Fibroblast of lung (primary cell): ENCODE data around the gene DLL1. TPM values are rescaled to one million over a fixed set of nuclear protein-coding genes. Genes with fewer than 3 reads are reported as not detected.

Experiments
- DNase-seq, 2 donors: peaks; one replicate each; pipeline versions ENCODE4 v3.0.0 to v3.0.0-alpha.2; 2010; ENCODE audit warnings: low read depth in 2 of 2
- H2AFZ ChIP-seq: 2 replicates; pipeline ENCODE4 v1.5.1; 2012; ENCODE audit warnings: low read length, control low read depth, inconsistent platforms
- H3K27ac ChIP-seq: 2 replicates; pipeline ENCODE4 v1.5.1; 2011; ENCODE audit warnings: low read length, control low read depth; ENCODE audit not compliant: insufficient read depth
- H3K27me3 ChIP-seq: 2 replicates; pipeline ENCODE4 v1.5.1; 2011; ENCODE audit warnings: mild to moderate bottlenecking, low read length; ENCODE audit not compliant: control insufficient read depth, insufficient read depth
- H3K36me3 ChIP-seq: 2 replicates; pipeline ENCODE4 v1.5.1; 2011; ENCODE audit warnings: low read length; ENCODE audit not compliant: control insufficient read depth, insufficient read depth
- H3K4me1 ChIP-seq: 2 replicates; pipeline ENCODE4 v1.5.1; 2011; ENCODE audit warnings: low read length; ENCODE audit not compliant: control insufficient read depth, insufficient read depth; ENCODE audit errors: extremely low read depth
- H3K4me2 ChIP-seq: 2 replicates; pipeline ENCODE4 v1.5.1; 2011; ENCODE audit warnings: low read length, control low read depth; ENCODE audit not compliant: insufficient read depth; ENCODE audit errors: extremely low read depth
- H3K4me3 ChIP-seq, 4 experiments: fragments of 200-600 bp in 1 of 4; sonication (generic) in 1 of 4; replicated peaks in 1 of 4; 2 replicates each; pipeline ENCODE4 v1.5.1; 2011 to 2016; ENCODE audit warnings: low read length in 4 of 4, low read depth in 3 of 4, mild to moderate bottlenecking in 3 of 4, control low read depth in 2 of 4, inconsistent platforms in 1 of 4, mixed read lengths in 1 of 4; ENCODE audit not compliant: insufficient read depth in 1 of 4; ENCODE audit errors: control extremely low read depth in 1 of 4
- H3K79me2 ChIP-seq: 2 replicates; pipeline ENCODE4 v1.5.1; 2012; ENCODE audit warnings: mild to moderate bottlenecking, low read length, inconsistent platforms; ENCODE audit not compliant: control insufficient read depth, insufficient read depth
- H3K9ac ChIP-seq: 2 replicates; pipeline ENCODE4 v1.5.1; 2011; ENCODE audit warnings: mild to moderate bottlenecking, low read length, control low read depth; ENCODE audit not compliant: insufficient read depth
- H3K9me3 ChIP-seq: 2 replicates; pipeline ENCODE4 v1.5.1; 2012; ENCODE audit warnings: low read depth, low read length; ENCODE audit not compliant: control insufficient read depth, insufficient read depth
- H4K20me1 ChIP-seq: 2 replicates; pipeline ENCODE4 v1.5.1; 2011; ENCODE audit warnings: low read length; ENCODE audit not compliant: control insufficient read depth, insufficient read depth; ENCODE audit errors: extremely low read depth
- CTCF ChIP-seq, 2 donors: IDR thresholded peaks in 1 of 2; conservative IDR thresholded peaks in 1 of 2; 1 replicate in 1 of 2; 2 replicates in 1 of 2; pipeline ENCODE4 v1.5.1; 2011 to 2012; ENCODE audit warnings: low read length in 2 of 2, control low read depth in 1 of 2, inconsistent platforms in 1 of 2, low read depth in 1 of 2, mild to moderate bottlenecking in 1 of 2
- EZH2 ChIP-seq: IDR thresholded peaks from 2 replicates; pipeline ENCODE4 v1.5.1; 2012; ENCODE audit warnings: low read length, control low read depth, mild to moderate bottlenecking; ENCODE audit errors: missing control alignments
- polyA plus RNA-seq, 2 donors: library from polyadenylated mRNA; depleted of rRNA in 1 of 2; stranded (reverse) in 1 of 2; unstranded in 1 of 2; fragments of >200 nt; gene quantifications; 2 replicates each; pipeline ENCODE4 v1.2.1, GENCODE V29; 2011 to 2012; ENCODE audit warnings: missing spikeins in 1 of 2
- total RNA-seq: library from RNA; depleted of rRNA; stranded (reverse); fragments of >200 nt; gene quantifications from 2 replicates; pipeline ENCODE4 v1.2.1, GENCODE V29; 2014

DLL1 gene
- total and polyA plus RNA-seq, 2 donors (not counting 1 experiment from before 2014, with no cell fraction given): 0.69 to 12.4 TPM

DNA sequence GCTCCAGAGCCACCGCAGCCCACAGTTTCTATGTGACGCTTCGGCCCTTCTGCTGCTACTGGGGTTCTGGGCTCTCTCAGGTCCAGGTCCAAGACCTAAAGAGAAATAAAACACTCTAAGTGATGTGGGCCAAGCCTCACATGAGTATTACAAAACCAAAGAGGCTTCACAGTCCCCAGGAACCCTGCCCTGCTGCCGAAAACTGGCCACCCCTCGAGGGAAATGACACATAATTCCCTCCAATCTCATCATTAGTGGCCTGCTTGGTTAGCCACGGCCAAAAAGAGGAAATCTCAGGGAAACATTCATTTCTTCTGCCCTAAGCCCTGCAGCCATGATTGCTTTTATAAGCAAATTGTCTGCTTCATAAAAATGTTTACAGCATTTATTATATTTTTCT, 32.5 kb downstream of the DLL1 start:
- Histone ChIP-seq H3K9ac (no peak overlapping the region), H3K4me2 (no peak overlapping the region), H3K27me3 (no peaks in the 10 kb centered on the region), H3K79me2 (no peaks in the 10 kb centered on the region), H3K4me3 (no peak overlapping the region), H2AFZ (no peak overlapping the region), H3K27ac (no peak overlapping the region), H3K4me1 (no peaks in the 10 kb centered on the region), H3K9me3 (no peaks in the 10 kb centered on the region), H3K36me3 (no peaks in the 10 kb centered on the region), H4K20me1 (no peaks in the 10 kb centered on the region)
- TF ChIP-seq EZH2 (no peak), CTCF (conservative IDR thresholded peaks at IDR 0.05 in 1 of 2, IDR thresholded peaks at IDR 0.05 in 1 of 2; ENCODE audit: low read depth in 1 of 2, low read length in 2 of 2) (no peak)
- no peak for DNase-seq

- Histone ChIP-seq H3K9ac (no peak overlapping the region), H3K36me3 (no peaks in the 10 kb centered on the region), H3K27me3 (no peaks in the 10 kb centered on the region), H3K4me3 (no peak overlapping the region), H3K27ac (no peak overlapping the region), H3K4me2 (no peak overlapping the region), H3K9me3 (no peaks in the 10 kb centered on the region), H3K79me2 (no peaks in the 10 kb centered on the region), H2AFZ (no peak overlapping the region), H4K20me1 (no peaks in the 10 kb centered on the region), H3K4me1 (no peaks in the 10 kb centered on the region)
- no peak for DNase-seq
- TF ChIP-seq EZH2 (no peak), CTCF (conservative IDR thresholded peaks at IDR 0.05 in 1 of 2, IDR thresholded peaks at IDR 0.05 in 1 of 2; ENCODE audit: low read depth in 1 of 2, low read length in 2 of 2) (no peak)
Measured at GRCh38 chr6:170257376-170257775, 33.5 kb downstream of the DLL1 start.

GRCh38 chr6:170256641-170257040, 34.2 kb downstream of the DLL1 start:
- Histone ChIP-seq H3K9ac (no peak overlapping the region), H3K9me3 (no peaks in the 10 kb centered on the region), H3K4me2 (no peak overlapping the region), H2AFZ (no peak overlapping the region), H3K27ac (no peak overlapping the region), H3K36me3 (no peaks in the 10 kb centered on the region), H3K79me2 (no peaks in the 10 kb centered on the region), H3K4me3 (no peak overlapping the region), H4K20me1 (no peaks in the 10 kb centered on the region), H3K27me3 (no peaks in the 10 kb centered on the region), H3K4me1 (no peaks in the 10 kb centered on the region)
- no peak for DNase-seq
- TF ChIP-seq EZH2 (no peak), CTCF (conservative IDR thresholded peaks at IDR 0.05 in 1 of 2, IDR thresholded peaks at IDR 0.05 in 1 of 2; ENCODE audit: low read depth in 1 of 2, low read length in 2 of 2) (no peak)
